NCI-H128 (cell line): ENCODE data around the gene NID1.
"Not testable (repeated sequence)": the region's sequence is repeated elsewhere in the genome, so short reads cannot be mapped to it uniquely, and the experiment has no call there.

Experiments
- DNase-seq: peaks from one replicate; lab custom pipeline; 2025; ENCODE audit not compliant: unreplicated experiment; lab: John Stamatoyannopoulos, UW

Gene NID1

GRCh38 chr1:236096660-236097482 is 32.0 kb upstream of the NID1 start:
- DNase-seq: not testable (repeated sequence)

GRCh38 chr1:236095705-236096520 is 31.0 kb upstream of the NID1 start:
- no peak for DNase-seq

- no peak for DNase-seq
Measured at GRCh38 chr1:236092899-236093298, 28.0 kb upstream of the NID1 start.

GRCh38 chr1:236091933-236092318 is 27.0 kb upstream of the NID1 start:
- DNase-seq: no peak

DNA sequence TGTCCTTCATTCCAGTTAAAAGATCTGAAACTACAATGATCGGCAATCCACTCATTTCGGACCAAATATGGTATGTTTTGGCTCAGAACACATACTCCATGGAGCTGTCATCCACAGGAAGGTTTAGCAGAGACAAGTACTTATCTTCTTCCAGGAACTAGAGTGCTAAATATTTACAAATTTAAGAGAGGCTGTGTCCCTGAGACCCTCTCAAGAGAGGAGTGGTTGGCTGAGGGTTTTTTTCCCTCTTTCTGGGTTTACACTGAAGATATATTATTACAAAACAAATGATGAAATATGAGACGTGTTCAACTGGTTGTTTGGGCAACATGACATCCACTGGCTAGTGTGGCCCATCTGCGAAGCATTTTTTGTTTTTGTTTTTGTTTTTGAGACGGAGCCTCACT is 25.9 kb upstream of the NID1 start:
- DNase-seq: no peak

DNA sequence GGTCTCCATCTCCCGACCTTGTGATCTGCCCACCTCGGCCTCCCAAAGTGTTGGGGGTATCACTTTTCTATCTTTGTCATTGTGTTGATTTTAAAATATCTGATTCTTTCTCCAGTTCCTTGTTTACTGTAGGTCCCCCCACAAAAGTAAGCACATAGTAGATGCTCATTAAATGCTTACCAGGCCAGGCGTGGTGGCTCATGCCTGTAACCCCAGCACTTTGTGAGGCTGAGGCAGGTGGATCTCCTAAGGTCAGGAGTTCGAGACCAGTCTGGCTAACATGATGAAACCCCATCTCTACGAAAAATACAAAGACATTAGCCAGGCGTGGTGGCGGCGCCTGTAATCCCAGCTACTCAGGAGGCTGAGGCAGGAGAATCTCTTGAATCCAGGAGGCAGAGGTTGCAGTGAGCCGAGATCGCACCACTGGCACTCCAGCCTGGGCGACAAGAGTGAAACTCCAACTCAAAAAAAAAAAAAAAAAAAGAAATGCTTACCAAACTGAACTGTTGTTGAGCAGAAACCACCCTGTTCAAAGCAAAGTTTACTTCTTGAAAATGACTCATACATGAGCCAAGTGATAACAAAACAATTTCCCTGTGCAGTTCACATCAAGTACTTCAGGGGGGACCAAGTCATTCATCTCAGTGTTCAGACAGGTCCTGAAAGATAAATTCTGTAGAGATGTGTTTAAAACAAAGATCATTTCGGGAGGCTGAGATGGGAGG is 24.3 kb upstream of the NID1 start:
- DNase-seq: no peak

DNA sequence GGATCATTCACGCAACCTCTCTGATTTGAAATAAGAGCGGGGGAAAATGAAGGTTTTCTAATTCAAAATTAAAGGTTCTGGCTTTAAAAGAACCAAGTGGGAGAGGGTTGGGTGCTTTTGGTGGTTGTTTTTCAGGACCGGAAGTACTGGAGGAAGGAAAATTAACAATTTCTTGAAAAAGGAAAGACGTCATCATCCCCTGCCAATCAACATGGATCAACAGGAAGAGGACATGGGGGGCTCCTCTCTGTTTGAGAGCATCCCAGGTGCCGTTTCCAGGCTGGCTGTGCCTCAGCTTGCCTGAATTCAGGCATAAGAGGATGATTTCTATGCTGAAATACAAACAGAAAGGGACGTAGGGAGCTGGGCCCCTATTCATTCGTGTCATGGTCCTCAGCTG is 21.6 kb upstream of the NID1 start:
- no peak for DNase-seq

GRCh38 chr1:236085545-236086159 is 20.8 kb upstream of the NID1 start:
- no peak for DNase-seq

- DNase-seq: no peak
Measured at GRCh38 chr1:236084386-236084730, 19.5 kb upstream of the NID1 start.

DNA sequence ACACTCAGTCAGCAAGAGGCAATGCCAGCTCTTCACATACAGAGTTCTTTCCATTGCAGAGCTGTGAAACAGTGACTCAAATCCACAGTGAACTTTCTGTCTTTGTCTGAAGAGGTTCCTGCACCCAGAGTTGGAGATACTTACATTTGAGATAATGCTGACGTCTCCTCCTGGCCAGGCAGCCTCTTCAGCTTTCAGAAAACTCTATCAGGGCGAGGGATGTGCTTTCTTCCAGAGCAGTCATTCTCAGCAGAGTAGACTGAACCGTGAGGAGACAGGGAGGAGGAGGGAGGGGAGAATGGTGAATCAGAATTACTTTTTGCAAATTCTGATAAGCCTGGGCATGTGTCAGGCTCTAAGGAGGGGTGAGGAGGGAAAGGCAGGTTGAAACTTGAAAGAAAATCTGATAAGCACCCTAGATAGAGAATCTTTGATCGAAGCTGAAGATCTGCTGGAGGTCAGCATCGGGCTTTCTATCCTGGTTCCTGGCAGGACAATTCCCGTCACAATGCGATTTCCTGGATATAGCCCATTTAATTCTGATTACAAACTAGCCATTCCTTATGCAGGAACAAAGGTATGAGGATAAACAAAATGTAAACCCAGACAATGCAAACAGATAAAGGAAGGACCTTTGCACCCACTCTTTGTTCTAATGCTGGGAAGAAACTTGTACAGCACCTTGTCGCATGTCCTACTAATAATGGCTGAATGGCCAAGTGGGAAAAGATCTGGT is 18.9 kb upstream of the NID1 start:
- DNase-seq: no peak

DNA sequence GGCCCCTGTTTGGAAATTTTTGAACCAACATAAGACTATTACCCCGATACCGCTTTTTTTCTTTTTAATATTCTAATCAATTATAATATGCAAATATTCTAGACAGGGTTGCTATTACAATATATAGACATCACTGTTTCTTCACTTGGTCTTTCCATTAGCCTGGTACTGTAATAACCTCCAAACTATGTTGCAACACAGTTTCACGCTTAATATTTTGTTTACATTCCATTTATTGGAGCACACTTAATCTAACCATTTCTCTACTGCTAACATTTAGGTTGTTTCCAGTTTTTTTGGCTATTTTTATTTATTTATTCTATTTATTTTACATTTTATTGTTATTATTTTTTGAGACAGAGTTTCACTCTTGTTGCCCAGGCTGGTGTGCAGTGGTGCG is 17.6 kb upstream of the NID1 start:
- DNase-seq: no peak

DNA sequence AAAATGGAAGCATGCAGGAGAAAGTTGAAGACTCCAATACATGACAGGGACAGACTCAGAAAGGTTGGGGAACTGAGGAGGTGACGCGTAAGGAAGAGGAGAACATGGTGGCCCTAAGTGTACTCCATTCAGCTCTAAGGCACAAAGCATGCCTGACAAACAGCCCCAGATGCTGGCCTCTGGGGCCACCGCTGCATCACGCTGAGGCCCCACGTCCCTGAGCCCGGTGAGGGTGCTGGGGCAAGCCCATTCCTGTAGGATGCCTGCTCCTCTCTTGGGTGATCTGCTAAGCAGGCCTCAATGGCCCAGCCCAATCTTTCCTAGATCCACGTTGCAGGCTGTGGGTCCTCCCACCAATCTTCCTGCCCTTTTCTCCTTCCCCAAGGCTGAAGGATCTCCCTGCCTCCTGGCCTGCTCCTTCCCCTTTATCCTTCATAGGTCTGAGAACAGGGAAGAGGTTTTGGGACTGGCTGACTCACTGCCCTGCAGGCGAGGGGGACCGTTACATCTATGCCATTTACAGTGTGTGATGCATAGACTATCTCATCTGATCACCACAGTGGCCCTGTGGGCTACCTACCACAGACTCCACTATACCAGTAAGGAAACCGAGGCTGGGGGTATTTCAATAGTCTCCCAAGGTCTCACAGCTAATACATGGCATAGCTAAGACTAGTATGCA is 16.8 kb upstream of the NID1 start:
- no peak for DNase-seq

DNA sequence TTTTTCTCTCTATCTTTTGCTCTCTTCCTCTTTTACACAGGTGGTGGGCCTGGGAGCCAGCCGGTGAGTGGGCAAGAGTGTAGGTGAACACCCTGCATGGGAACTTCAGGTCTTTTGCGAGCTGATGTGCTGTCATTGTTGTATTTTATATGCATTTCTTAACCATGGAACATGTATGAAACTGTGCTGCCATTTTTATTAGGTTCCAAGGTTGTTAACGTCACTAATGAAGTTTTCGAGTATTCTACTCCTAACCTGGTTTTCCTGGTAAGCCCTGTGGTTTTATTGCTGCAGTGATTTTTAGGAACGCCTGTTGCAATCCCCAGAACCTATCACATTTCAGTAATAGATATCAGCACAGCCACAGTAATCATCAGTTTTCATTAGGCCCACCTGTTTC is 14.8 kb upstream of the NID1 start:
- no peak for DNase-seq

- DNase-seq: no peak
Measured at GRCh38 chr1:236078993-236079392, 14.1 kb upstream of the NID1 start.

GRCh38 chr1:236078077-236078476 is 13.2 kb upstream of the NID1 start:
- not testable (repeated sequence) for DNase-seq

- no peak for DNase-seq
Measured at GRCh38 chr1:236075848-236076247, 11.0 kb upstream of the NID1 start.

GRCh38 chr1:236073307-236073897 is 8.5 kb upstream of the NID1 start:
- no peak for DNase-seq

DNA sequence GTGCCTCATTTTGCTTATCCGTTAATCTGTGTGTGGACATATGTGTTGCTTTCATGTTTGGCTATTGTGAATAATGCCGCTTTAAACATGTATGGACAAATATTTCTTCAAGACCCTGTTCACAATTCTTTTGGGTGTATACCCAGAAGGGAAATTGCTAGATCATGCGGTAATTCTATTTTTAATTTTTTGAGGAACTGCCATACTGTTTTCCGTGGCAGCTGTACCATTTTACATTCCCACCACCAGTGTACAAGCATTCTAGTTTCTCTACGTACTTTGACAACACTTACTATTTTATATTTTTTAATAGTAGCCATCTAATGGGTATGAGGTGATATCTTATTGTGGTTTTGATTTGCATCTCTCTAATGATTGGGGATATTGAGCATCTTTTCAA is 7.1 kb upstream of the NID1 start:
- DNase-seq: no peak

GRCh38 chr1:236070753-236071152 is 5.9 kb upstream of the NID1 start:
- DNase-seq: no peak

GRCh38 chr1:236069796-236070195 is 4.9 kb upstream of the NID1 start:
- DNase-seq: no peak
